Measurements from ENCODE around the gene NBEA.
"Not testable (repeated sequence)": the region's sequence is repeated elsewhere in the genome, so short reads cannot be mapped to it uniquely, and the experiment has no call there.

NBEA gene

DNA sequence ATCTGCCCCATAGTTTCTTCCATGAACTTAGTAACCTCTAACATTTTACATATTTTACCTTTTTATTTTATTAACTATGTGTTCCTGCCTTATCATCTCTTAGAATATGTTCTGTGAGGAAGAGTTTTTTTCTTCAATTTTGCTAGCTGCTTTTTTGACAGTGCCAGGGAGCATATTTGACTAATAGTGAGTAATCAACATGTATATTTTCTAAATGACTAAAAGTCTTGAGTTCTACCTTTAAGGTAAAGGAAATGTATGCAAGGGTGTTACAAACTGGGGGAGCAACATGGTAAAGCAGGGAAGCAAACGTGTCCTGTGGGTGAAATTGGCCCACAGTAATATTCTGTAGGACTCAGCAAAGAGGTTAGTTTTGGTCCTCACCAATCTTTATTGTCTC is 165.5 kb downstream of the NBEA start:
- Histone ChIP-seq H3K4me1 (ENCODE audit: control insufficient read depth in 1 of 2, insufficient read depth in 2 of 2, low read length in 2 of 2) (no peaks in the 10 kb centered on the region), H3K18ac (ENCODE audit: low read length) (no peak overlapping the region), H3K79me2 (ENCODE audit: control insufficient read depth, insufficient read depth, low read length, poor library complexity) (no peaks in the 10 kb centered on the region), H3K4ac (ENCODE audit: low read depth, low read length) (no peak overlapping the region), H4K12ac (ENCODE audit: low read depth, low read length) (no peak overlapping the region), H3K36me3 (ENCODE audit: control insufficient read depth in 1 of 2, insufficient read depth in 2 of 2, low read length in 2 of 2) (no peaks in the 10 kb centered on the region), H2AK5ac (ENCODE audit: low read length) (no peak overlapping the region), H3K9ac (ENCODE audit: low read length) (no peak overlapping the region), H3K23ac (ENCODE audit: low read length) (no peak overlapping the region), H4K8ac (ENCODE audit: low read depth, low read length) (no peak overlapping the region), H3K9me3 (ENCODE audit: insufficient read depth, low read depth, low read length) (no peaks in the 10 kb centered on the region), H2AFZ (ENCODE audit: insufficient read depth, low read length, poor library complexity) (no peak overlapping the region), H3K27me3 (ENCODE audit: insufficient read depth, low read length) (no peaks in the 10 kb centered on the region), H3K4me3 (ENCODE audit: low read depth, low read length) (no peak overlapping the region), H3K27ac (ENCODE audit: low read depth, low read length) (no peak overlapping the region), H3K14ac (ENCODE audit: low read length) (no peak overlapping the region), H2BK5ac (ENCODE audit: low read depth, low read length, poor library complexity) (no peak overlapping the region), H2BK12ac (ENCODE audit: low read length) (no peak overlapping the region), H3K79me1 (ENCODE audit: low read length) (no peaks in the 10 kb centered on the region), H4K91ac (ENCODE audit: low read depth, low read length) (no peak overlapping the region), H3K4me2 (ENCODE audit: low read length) (no peak overlapping the region), H2BK120ac (ENCODE audit: insufficient read depth, low read length, poor library complexity) (no peak overlapping the region)
- DNase-seq = no peak
- no CpG with 5 or more reads among the region's 1 CpG for WGBS (ENCODE audit: extremely low coverage, insufficient coverage, insufficient read length)

DNA sequence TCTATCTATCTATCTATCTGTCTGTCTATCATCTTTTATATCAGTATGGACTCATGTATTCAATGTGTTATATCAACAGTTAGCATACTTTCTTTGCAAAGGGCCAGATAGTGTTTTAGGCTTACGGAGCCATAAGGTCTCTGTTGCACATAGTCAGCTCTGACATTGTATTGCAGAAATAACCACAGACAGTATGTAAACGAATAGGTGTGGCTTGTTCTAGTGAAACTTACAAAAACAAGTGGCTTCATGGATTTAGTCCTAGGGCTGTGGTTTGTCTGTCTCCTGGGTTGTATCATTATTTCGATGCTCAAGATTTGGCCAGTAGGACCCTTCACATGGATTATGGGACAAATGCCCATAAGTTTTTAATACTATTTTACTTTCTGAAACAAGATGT is 171.5 kb downstream of the NBEA start:
- not testable (repeated sequence) for H3K4me3 ChIP-seq (ENCODE audit: low read depth, low read length); H3K9ac ChIP-seq (ENCODE audit: low read length); H4K91ac ChIP-seq (ENCODE audit: low read depth, low read length); H3K14ac ChIP-seq (ENCODE audit: low read length); H3K23ac ChIP-seq (ENCODE audit: low read length); H3K79me2 ChIP-seq (ENCODE audit: control insufficient read depth, insufficient read depth, low read length, poor library complexity); DNase-seq; H3K36me3 ChIP-seq (ENCODE audit: control insufficient read depth in 1 of 2, insufficient read depth in 2 of 2, low read length in 2 of 2); H3K4me2 ChIP-seq (ENCODE audit: low read length); H3K79me1 ChIP-seq (ENCODE audit: low read length); H4K8ac ChIP-seq (ENCODE audit: low read depth, low read length); H3K18ac ChIP-seq (ENCODE audit: low read length); H4K12ac ChIP-seq (ENCODE audit: low read depth, low read length); H3K4ac ChIP-seq (ENCODE audit: low read depth, low read length); H3K27me3 ChIP-seq (ENCODE audit: insufficient read depth, low read length); H2BK12ac ChIP-seq (ENCODE audit: low read length); H2BK120ac ChIP-seq (ENCODE audit: insufficient read depth, low read length, poor library complexity); H3K27ac ChIP-seq (ENCODE audit: low read depth, low read length); H2AK5ac ChIP-seq (ENCODE audit: low read length); H2BK5ac ChIP-seq (ENCODE audit: low read depth, low read length, poor library complexity); H3K9me3 ChIP-seq (ENCODE audit: insufficient read depth, low read depth, low read length); H3K4me1 ChIP-seq (ENCODE audit: control insufficient read depth in 1 of 2, insufficient read depth in 2 of 2, low read length in 2 of 2); H2AFZ ChIP-seq (ENCODE audit: insufficient read depth, low read length, poor library complexity)
- no CpG with 5 or more reads among the region's 3 CpGs for WGBS (ENCODE audit: extremely low coverage, insufficient coverage, insufficient read length)

DNA sequence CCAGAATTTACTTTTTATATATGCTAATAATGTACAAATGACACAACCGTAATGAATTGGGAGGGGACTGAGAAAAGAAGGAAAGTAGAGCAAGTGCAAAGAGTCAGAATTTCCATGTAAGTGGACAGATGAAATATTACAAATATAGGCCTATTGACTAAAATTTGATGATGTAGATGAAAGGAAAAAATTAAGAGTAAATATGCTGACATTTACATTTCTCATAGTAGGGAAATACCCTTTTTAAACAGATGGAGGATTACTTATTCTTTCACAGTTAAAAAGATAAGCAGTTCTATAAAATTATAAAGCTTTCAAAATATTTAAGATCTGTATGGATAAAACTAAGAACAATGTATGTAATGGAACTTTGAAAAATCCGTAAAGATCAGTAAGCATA is 185.4 kb downstream of the NBEA start:
- Histone ChIP-seq H3K4me3 (ENCODE audit: low read depth, low read length) (no peak overlapping the region), H4K91ac (ENCODE audit: low read depth, low read length) (no peak overlapping the region), H4K8ac (ENCODE audit: low read depth, low read length) (no peak overlapping the region), H3K27ac (ENCODE audit: low read depth, low read length) (no peak overlapping the region), H3K79me1 (ENCODE audit: low read length) (no peaks in the 10 kb centered on the region), H3K18ac (ENCODE audit: low read length) (no peak overlapping the region), H3K9ac (ENCODE audit: low read length) (no peak overlapping the region), H3K79me2 (ENCODE audit: control insufficient read depth, insufficient read depth, low read length, poor library complexity) (no peaks in the 10 kb centered on the region), H3K9me3 (ENCODE audit: insufficient read depth, low read depth, low read length) (no peaks in the 10 kb centered on the region), H3K4me1 (ENCODE audit: control insufficient read depth in 1 of 2, insufficient read depth in 2 of 2, low read length in 2 of 2) (no peaks in the 10 kb centered on the region), H3K14ac (ENCODE audit: low read length) (no peak overlapping the region), H2BK120ac (ENCODE audit: insufficient read depth, low read length, poor library complexity) (no peak overlapping the region), H3K4ac (ENCODE audit: low read depth, low read length) (no peak overlapping the region), H3K23ac (ENCODE audit: low read length) (no peak overlapping the region), H4K12ac (ENCODE audit: low read depth, low read length) (no peak overlapping the region), H3K36me3 (ENCODE audit: control insufficient read depth in 1 of 2, insufficient read depth in 2 of 2, low read length in 2 of 2) (no peaks in the 10 kb centered on the region), H2BK12ac (ENCODE audit: low read length) (no peak overlapping the region), H3K27me3 (ENCODE audit: insufficient read depth, low read length) (no peaks in the 10 kb centered on the region), H3K4me2 (ENCODE audit: low read length) (no peak overlapping the region), H2AFZ (ENCODE audit: insufficient read depth, low read length, poor library complexity) (no peak overlapping the region), H2AK5ac (ENCODE audit: low read length) (no peak overlapping the region), H2BK5ac (ENCODE audit: low read depth, low read length, poor library complexity) (no peak overlapping the region)
- WGBS (ENCODE audit: extremely low coverage, insufficient coverage, insufficient read length) = no CpG with 5 or more reads among the region's 2 CpGs
- DNase-seq = no peak

DNA sequence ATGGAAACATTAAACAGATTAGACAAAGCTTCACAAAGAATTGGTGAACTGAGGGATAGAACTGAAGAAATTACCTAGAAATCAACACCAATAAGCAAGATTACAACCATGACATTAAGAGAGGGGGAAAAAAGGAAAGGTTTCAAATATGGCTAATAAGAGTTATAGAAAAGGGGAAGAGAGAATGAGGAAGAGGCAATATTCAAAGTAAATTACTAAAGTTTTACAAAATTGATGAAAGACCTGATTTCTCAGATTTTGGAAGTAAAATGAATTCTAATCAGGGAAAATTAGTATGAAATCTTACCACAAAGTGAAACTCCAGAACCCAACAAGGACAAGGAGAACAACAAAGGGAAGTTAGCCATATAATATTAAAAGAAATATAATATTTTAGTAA is 187.4 kb downstream of the NBEA start:
- Histone ChIP-seq H4K91ac (ENCODE audit: low read depth, low read length) (no peak overlapping the region), H2AFZ (ENCODE audit: insufficient read depth, low read length, poor library complexity) (no peak overlapping the region), H3K9ac (ENCODE audit: low read length) (no peak overlapping the region), H2BK120ac (ENCODE audit: insufficient read depth, low read length, poor library complexity) (no peak overlapping the region), H2BK5ac (ENCODE audit: low read depth, low read length, poor library complexity) (no peak overlapping the region), H4K12ac (ENCODE audit: low read depth, low read length) (no peak overlapping the region), H3K36me3 (ENCODE audit: control insufficient read depth in 1 of 2, insufficient read depth in 2 of 2, low read length in 2 of 2) (no peaks in the 10 kb centered on the region), H3K4me3 (ENCODE audit: low read depth, low read length) (no peak overlapping the region), H3K79me2 (ENCODE audit: control insufficient read depth, insufficient read depth, low read length, poor library complexity) (no peaks in the 10 kb centered on the region), H2AK5ac (ENCODE audit: low read length) (no peak overlapping the region), H3K4me1 (ENCODE audit: control insufficient read depth in 1 of 2, insufficient read depth in 2 of 2, low read length in 2 of 2) (no peaks in the 10 kb centered on the region), H3K14ac (ENCODE audit: low read length) (no peak overlapping the region), H3K9me3 (ENCODE audit: insufficient read depth, low read depth, low read length) (no peaks in the 10 kb centered on the region), H2BK12ac (ENCODE audit: low read length) (no peak overlapping the region), H3K18ac (ENCODE audit: low read length) (no peak overlapping the region), H3K79me1 (ENCODE audit: low read length) (no peaks in the 10 kb centered on the region), H4K8ac (ENCODE audit: low read depth, low read length) (no peak overlapping the region), H3K4me2 (ENCODE audit: low read length) (no peak overlapping the region), H3K4ac (ENCODE audit: low read depth, low read length) (no peak overlapping the region), H3K27me3 (ENCODE audit: insufficient read depth, low read length) (no peaks in the 10 kb centered on the region), H3K27ac (ENCODE audit: low read depth, low read length) (no peak overlapping the region), H3K23ac (ENCODE audit: low read length) (no peak overlapping the region)
- DNase-seq = no peak

DNA sequence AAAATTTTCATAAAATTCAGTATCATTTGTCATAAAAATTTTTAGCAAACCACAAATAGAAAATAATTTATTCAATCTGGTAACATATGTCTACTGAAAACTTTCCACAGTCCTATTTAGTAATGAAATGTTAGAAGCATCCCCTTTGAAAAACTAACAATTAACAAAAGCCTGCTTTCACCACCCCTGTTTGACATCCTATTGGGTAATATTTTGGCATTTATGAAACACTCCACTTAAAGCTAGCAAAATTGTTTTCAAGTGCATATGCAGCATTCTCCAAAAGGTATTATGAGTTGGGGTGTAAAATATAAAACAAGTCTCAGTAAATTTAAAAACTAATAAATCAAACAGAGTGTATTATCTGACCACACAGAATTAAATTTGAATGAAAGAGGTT is 189.4 kb downstream of the NBEA start:
- Histone ChIP-seq H3K4ac (ENCODE audit: low read depth, low read length) (no peak overlapping the region), H2BK5ac (ENCODE audit: low read depth, low read length, poor library complexity) (no peak overlapping the region), H3K4me3 (ENCODE audit: low read depth, low read length) (no peak overlapping the region), H4K91ac (ENCODE audit: low read depth, low read length) (no peak overlapping the region), H3K9ac (ENCODE audit: low read length) (no peak overlapping the region), H3K79me1 (ENCODE audit: low read length) (no peaks in the 10 kb centered on the region), H2BK120ac (ENCODE audit: insufficient read depth, low read length, poor library complexity) (no peak overlapping the region), H3K18ac (ENCODE audit: low read length) (no peak overlapping the region), H4K8ac (ENCODE audit: low read depth, low read length) (no peak overlapping the region), H2AK5ac (ENCODE audit: low read length) (no peak overlapping the region), H4K12ac (ENCODE audit: low read depth, low read length) (no peak overlapping the region), H3K9me3 (ENCODE audit: insufficient read depth, low read depth, low read length) (no peaks in the 10 kb centered on the region), H3K27ac (ENCODE audit: low read depth, low read length) (no peak overlapping the region), H2BK12ac (ENCODE audit: low read length) (no peak overlapping the region), H3K14ac (ENCODE audit: low read length) (no peak overlapping the region), H3K36me3 (ENCODE audit: control insufficient read depth in 1 of 2, insufficient read depth in 2 of 2, low read length in 2 of 2) (no peaks in the 10 kb centered on the region), H2AFZ (ENCODE audit: insufficient read depth, low read length, poor library complexity) (no peak overlapping the region), H3K79me2 (ENCODE audit: control insufficient read depth, insufficient read depth, low read length, poor library complexity) (no peaks in the 10 kb centered on the region), H3K23ac (ENCODE audit: low read length) (no peak overlapping the region), H3K27me3 (ENCODE audit: insufficient read depth, low read length) (no peaks in the 10 kb centered on the region), H3K4me1 (ENCODE audit: control insufficient read depth in 1 of 2, insufficient read depth in 2 of 2, low read length in 2 of 2) (no peaks in the 10 kb centered on the region), H3K4me2 (ENCODE audit: low read length) (no peak overlapping the region)
- no peak for DNase-seq
